WI38 (cell line): Measurements from ENCODE around the gene MTA2.
A peak's percentile ranks its signal among the peaks of the same experiment; 100 is the strongest.

Experiments
- H3K4me3 ChIP-seq: 2 replicates; pipeline ENCODE4 v1.5.1; 2011; ENCODE audit warnings: low read depth, mild to moderate bottlenecking, control low read depth, low read length
- TF ChIP-seq, protein P1 (sequence below): IDR thresholded peaks from 2 replicates; pipeline ENCODE4 v1.5.1; 2012; ENCODE audit warnings: low read depth, mild to moderate bottlenecking, control low read depth, low read length

Gene MTA2

DNA sequence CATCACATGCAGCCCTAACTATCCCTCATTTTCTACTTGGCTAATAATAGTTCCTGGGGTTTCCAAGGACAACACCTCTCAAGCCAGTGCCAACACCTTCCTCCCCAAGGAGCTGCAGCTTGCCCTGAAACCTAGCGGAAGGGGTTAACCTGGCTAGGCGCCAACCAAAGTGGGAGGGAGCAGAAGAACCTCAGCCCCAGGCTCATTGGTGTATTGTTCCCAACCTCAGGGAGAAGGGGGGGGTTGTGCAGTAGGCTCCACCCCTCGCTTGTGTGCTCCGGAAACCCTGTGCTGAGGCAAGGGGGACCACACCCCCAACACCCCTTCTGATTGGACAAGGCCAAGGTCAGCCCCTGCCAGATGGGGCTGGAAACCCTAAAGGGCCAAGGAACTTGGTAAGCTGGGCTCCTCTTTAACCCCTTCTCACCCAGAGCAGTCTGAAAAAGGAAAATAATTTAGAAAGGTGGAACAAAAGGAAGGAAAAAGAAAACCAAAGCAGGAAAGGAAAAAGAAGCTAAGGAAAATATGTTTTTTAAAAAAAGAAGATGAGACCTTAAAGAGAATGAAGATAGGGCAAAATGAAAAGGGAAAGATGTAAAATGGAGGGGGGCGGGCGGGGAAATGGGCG, 2.5 kb downstream of the MTA2 start:
- TF ChIP-seq, protein P1, sequence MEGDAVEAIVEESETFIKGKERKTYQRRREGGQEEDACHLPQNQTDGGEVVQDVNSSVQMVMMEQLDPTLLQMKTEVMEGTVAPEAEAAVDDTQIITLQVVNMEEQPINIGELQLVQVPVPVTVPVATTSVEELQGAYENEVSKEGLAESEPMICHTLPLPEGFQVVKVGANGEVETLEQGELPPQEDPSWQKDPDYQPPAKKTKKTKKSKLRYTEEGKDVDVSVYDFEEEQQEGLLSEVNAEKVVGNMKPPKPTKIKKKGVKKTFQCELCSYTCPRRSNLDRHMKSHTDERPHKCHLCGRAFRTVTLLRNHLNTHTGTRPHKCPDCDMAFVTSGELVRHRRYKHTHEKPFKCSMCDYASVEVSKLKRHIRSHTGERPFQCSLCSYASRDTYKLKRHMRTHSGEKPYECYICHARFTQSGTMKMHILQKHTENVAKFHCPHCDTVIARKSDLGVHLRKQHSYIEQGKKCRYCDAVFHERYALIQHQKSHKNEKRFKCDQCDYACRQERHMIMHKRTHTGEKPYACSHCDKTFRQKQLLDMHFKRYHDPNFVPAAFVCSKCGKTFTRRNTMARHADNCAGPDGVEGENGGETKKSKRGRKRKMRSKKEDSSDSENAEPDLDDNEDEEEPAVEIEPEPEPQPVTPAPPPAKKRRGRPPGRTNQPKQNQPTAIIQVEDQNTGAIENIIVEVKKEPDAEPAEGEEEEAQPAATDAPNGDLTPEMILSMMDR = no peak
- H3K4me3 ChIP-seq = peak overlapping the region; percentile 79

DNA sequence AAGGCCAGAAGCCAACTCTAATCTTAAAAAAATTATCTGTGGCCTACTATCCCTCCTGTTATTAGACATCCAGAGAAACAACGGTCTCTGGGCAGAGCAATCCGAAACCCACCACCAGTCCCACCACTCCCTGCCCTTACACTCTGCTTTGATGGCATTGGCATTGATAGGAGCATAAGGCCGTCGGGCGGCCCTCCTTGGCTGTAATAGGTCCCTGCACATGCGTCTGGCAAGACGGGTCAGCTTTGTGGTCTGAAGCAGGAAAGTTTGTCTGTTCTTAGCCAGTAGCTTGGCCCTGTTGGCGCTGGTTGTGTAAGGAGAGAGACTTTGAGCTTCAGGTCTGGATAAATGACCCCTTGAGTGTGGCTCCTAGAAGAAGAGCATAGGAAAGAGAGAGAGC, 6.5 kb downstream of the MTA2 start:
- no peak overlapping the region for H3K4me3 ChIP-seq
- TF ChIP-seq, protein P1 = no peak

DNA sequence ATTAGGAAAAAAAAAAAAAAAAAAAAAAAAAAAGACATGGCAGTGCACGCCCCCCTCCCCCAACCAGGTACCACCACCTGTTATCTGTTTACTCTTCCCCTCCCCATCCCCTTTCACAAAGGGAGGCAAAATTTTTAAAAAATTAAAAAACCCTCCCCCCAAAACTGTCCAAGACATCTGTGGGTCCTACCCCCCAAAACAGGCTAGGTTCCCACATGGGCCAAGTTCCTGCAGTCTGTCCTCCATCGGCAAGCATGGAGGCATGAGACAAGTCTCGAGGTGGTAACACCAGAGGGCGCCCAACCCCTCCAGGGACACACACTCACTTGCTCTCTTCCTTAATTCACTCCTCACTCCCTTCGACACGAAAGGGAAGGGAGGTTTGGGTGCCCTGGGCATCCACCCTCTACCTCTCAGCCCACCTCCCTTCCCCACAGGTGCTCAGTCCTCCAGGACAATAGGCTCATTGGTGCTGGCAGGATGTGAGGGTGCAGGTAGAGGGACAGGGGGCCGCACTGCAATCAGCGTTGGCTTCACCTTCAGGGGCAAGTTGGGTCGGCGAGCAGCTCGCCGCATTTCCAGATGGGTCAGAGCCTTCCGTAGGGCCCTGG, 8.1 kb downstream of the MTA2 start:
- TF ChIP-seq, protein P1 = peak; percentile 45
- H3K4me3 ChIP-seq = no peak overlapping the region

DNA sequence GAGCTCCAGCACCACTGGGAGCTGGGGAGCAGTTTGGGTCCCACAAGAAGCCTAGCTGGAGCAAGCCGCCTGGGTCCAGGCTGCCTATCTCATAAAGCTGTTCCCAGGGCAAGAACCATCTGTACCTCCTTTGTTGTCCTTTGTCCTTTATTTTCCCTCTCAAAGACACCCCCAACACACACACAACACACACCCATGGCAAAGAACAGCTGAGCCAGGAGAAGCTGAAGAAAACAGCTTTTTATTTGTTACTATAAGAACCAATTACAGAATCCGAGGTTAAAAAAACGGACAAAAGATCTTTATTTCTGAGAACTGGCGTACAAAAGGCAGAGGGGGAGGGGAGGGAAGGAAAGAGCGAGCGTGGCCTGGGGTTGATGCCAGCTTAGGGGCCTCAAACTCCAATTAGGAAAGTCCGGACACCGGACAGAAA, 8.7 kb downstream of the MTA2 start:
- no peak overlapping the region for H3K4me3 ChIP-seq
- TF ChIP-seq, protein P1 = no peak

DNA sequence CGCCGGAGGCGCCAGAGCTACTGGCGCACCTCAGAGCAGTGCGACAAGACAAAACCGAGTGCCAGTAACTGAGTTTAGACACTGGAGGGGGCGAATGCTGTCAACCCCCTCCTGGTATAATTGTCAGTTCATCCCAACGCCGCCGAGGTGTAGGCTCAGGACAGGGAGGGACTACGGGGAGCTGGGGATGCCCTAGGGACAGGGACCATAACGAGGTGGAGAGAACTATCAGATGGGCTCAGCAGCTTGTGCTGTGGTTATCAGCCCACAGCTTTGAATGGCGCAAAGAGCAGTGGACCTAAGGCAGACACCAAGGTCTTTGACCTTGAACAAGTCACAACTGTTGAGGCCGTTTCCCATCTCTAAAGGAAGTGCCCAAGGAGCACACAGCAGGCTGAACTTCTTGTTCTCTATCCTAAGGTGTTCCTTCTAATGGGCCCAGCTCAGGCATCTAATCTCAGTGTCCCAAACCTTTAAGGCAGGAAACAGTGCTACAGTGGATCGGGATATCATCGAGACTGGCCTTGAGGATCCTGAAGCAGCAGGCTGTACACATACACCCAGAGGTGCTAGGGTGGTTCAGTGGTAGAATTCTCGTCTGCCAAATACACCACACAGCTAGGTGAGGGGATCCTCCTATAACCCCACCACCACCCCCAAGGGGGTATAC, 9.4 kb downstream of the MTA2 start:
- TF ChIP-seq, protein P1 = no peak
- H3K4me3 ChIP-seq = peak overlapping the region; percentile 76

DNA sequence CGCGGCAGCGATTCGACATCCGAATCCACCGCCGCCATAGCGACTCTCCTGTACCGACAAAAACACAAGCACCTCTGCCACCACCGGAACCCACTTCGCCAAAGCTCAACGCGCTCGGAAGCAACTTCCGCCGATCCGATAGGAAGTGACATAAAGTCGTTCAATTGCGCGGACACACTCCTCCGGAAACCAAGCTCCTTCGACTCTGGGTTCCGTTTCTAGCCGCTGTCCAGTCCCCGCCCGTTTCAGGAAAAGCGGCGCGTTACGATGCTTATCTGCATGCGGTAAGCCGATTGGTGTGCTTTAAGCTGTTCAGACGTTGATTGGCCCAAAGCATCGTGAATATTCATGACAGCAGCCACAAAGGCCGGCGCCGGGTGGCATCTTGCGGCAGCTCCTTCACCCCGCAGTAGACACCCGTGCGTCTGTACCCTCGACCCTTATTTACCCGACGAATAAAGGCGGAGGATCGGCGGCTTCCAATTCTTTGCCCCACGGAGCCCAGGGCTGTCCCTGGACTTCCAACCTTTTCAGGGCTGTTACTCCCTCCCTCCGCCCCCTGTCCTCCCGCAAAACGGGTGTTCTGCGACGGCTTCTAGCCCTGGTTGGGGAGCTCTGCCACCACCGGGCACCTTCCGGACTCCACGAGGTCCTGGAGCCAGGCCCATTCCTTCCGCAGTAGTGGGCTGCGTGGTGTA, 10.1 kb downstream of the MTA2 start, which contains the start of gene TUT1:
Gene TUT1 (minus strand): TSS at position 76 of the 698 bp plus-strand sequence. CDS start 38 bp downstream, at position 38.
- TF ChIP-seq, protein P1 = no peak
- H3K4me3 ChIP-seq = peak within 1 kb of the TSS; percentile 76
